Measurements from ENCODE around the gene NPL.
A peak's percentile ranks its signal among the peaks of the same experiment; 100 is the strongest.

GRCh38 chr1:182869241-182869666 lies 79.7 kb downstream of the NPL start:
- TF ChIP-seq, protein P1, sequence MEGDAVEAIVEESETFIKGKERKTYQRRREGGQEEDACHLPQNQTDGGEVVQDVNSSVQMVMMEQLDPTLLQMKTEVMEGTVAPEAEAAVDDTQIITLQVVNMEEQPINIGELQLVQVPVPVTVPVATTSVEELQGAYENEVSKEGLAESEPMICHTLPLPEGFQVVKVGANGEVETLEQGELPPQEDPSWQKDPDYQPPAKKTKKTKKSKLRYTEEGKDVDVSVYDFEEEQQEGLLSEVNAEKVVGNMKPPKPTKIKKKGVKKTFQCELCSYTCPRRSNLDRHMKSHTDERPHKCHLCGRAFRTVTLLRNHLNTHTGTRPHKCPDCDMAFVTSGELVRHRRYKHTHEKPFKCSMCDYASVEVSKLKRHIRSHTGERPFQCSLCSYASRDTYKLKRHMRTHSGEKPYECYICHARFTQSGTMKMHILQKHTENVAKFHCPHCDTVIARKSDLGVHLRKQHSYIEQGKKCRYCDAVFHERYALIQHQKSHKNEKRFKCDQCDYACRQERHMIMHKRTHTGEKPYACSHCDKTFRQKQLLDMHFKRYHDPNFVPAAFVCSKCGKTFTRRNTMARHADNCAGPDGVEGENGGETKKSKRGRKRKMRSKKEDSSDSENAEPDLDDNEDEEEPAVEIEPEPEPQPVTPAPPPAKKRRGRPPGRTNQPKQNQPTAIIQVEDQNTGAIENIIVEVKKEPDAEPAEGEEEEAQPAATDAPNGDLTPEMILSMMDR (IDR thresholded peaks at IDR 0.05; ENCODE audit: extremely low read depth in 1 of 2, insufficient read depth in 1 of 2, low read depth in 1 of 2, low read length in 2 of 2), result no peak
- TF ChIP-seq POLR2A (IDR thresholded peaks at IDR 0.05; ENCODE audit: low read depth, low read length) (peak; percentile 14), MAX (IDR thresholded peaks at IDR 0.05; ENCODE audit: insufficient read depth, insufficient read length) (no peak), POLR2AphosphoS5 (IDR thresholded peaks at IDR 0.05; ENCODE audit: insufficient read depth, low read depth, low read length) (no peak), EZH2 (IDR thresholded peaks at IDR 0.05; ENCODE audit: borderline replicate concordance, low read depth, low read length, severe bottlenecking) (no peak), MYC (IDR thresholded peaks at IDR 0.05; ENCODE audit: low read depth, low read length) (no peak), FOS (IDR thresholded peaks at IDR 0.05; ENCODE audit: borderline replicate concordance, insufficient read depth, low read length) (no peak), JUN (IDR thresholded peaks at IDR 0.05; ENCODE audit: borderline replicate concordance, insufficient read depth, insufficient read length, low read depth) (no peak), GATA2 (IDR thresholded peaks at IDR 0.05; ENCODE audit: insufficient read depth, insufficient read length, low read depth, low read length) (no peak)
